HG02981 (cell line): ENCODE measurements around the gene MYLK.

Experiments
- ATAC-seq: cut with Tn5 transposase; IDR thresholded peaks from one replicate; pipeline ENCODE4 v1.9.1; 2021; ENCODE audit warnings: mild to moderate bottlenecking, moderate library complexity; ENCODE audit not compliant: unreplicated experiment

The MYLK gene

DNA sequence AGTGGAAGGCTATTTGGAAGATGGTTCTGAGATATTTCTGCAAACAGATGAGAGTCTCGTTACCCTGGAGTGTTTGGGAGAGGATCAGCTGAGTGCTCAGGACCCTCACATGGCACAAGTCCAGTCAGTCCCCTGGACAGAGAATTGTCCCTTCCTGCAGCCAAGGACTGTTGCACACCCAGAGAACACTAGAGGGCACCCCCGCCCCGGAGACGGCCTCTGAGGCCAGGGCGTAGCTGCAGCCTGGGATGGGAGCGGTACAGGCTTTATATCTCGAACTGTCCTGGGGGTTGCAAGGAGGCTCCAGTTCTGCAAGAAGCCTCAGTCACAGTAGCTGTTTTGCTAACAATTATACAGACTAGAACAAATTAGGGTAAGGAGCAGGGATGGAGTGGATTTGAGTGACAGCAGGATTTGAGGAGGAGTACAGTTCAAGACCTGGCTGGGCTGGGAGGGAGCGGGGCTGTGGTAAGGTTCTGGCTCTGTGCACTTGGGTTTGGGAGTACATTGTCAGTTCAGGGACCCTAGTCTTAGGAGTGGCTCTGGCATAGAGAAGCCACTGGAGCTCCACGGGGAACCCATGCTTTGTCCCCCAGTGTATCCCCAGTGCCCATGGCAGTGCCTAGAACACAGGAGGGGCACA lies 231.7 kb downstream of the MYLK start:
- no peak for ATAC-seq

DNA sequence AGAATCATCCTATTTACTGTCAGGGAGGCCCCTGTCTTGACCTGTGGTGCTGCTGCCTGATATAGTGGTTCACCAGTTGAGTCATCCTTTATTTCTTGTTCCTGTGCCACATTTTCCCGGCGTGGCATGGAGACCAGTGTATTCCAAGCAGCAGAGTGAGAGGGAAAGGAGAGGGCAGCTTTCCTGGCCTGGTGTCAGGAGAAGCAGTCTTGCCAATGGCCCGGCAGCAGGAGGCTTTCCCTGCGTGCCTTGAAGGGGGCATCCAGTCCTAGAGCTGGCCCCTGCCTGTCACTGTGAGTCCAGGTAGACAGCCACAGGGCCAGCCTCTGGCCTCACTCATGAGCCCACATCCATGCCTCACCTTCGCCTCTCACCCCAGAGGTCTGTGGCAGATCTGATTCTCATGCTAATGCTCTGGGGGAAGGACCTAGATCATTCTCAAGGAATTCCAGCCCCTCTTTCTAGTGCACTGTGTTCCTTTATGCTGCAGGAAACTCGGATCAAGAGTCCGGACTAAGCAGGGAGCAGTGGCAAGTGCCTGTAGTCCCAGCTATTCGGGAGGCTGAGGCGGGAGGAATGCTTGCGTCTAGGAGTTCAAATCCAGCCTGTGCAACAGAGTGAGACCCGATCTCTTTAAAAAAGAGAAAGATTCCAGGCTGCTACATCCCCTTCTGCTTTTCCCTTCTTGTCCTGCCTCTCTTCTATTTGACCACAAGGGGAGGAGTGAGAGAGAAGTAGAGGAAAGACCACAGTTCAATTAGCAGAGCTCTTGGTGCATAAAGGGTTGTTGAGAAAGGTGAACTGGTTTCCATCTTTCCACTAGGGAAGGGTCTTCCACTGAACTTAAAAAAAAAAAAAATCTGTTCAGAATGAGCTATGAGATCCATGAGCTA lies 232.4 kb downstream of the MYLK start:
- ATAC-seq, result no peak

DNA sequence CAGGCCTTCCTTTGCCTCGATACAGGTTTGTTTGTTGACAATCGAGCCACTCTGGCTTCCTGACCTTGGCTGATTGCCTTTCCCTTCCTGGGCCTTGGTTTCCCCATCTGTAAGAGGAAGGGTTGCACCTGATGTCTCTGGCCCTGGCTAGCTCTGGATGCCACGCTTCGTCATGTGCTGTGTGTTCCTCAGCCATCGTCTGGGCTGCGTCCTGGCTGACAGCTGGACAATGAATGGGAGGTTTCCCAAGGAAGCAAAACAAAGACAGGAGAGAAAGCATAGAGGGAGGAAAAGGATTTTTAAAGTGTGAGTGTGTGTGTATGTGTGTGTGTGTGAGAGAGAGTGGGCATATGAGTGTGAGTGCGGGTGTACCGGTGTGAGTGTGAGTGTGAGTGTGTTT lies 234.0 kb downstream of the MYLK start:
- no peak for ATAC-seq

DNA sequence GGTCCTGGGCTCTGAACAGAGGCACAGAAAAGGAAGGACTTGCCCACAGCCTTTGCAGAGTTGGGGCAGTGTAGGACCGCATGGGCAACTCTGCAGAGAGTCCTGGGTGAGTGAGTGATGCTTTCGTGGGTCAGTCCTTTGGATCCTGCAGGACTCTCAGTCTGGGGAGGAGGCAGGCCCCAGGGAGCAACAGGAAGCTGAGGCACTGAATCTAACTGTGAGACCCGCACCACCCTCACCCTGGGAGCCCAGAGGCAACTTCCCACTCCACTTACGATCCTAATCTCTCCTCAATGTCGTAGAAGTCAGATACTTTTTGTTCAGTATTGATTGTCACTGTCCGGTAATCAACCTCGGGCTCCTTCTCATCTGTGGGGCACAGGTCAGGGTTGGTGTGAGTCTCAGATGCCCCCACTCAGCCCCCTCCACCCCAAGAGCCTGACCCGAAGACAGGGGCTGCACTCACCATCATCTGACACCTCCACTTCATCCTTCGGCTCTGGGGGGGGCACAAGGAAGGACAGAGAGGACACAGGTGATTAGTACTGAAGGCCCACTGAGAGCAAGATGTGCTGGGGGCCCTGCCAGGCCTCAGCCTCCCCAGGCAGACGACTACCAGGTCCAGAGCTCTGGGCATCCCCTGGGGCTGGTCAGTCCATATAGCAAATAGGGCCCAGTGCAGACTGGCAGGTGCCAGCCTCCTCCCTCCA lies 235.3 kb downstream of the MYLK start:
- ATAC-seq, result no peak

DNA sequence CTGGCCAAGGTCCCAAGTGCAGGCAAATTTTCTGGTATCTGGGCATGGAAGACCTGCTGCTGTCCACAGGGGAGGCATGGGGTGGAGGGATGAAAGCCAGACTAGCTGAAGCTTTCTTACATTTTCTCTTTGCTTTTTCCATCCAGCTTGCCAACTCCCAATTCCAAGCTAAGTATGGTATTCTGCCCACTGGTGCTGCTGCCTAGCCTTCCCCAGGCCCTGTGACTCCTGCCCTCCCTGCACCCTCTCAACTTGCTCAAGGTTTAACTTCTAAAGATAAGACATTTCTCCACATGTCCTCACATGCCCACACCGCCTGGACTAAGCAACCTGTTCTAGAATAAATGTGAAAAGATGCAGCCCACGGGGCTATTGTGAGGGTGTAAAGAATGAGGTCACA lies 239.8 kb downstream of the MYLK start:
- no peak for ATAC-seq

DNA sequence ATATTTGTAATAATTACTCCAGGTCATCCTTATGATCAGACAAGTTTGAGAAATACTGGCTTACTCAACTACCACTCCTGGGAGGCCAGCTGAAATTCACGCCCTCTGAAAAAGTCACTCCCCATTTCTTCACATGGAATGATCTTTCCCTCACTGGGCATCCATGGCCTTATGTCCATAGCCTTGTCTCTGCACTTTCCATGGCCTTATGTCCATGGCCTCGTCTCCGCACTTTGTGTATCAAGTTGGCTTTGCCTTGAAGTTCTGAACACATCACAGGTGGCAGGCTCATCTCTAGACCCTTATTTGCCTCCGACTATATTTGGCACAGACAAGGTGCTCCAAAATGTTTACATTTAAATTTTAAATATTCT lies 241.2 kb downstream of the MYLK start:
- ATAC-seq, result no peak

DNA sequence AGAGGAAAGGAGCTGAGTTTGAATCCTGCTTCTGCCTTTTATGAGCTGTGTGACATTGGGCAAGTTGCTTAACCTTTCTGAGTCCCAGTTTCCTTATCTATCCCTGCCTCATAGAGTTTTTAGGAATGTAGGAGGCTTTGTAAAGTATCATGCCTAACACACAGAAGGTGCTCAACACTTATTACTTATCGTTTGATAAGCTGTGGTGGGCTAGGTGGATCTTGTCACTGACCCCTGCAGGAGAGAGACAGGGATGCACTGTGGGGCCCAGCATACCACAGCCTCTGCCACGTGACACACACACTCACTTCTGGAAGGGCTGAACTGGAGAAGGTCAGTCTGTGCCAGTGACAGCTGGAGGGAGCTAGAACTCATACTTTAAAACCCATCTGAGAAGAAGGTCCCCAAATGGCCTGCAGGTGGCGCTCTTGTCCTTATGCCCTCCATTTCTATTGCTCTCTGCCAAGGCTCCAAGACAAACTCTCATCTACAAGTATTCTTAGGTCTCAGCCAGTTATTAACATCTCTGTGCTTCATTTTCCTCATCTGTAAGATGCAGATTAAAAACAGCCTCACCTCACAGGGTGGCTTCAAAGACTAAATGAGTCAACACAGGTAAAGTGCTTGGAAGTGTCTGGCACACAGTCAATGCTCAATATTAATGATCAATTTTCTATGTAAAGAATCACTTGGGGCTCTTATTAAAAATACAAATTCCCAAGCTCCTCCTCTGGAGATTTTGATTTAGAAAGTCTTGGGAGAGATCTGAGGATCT lies 241.8 kb downstream of the MYLK start:
- ATAC-seq, result peak; percentile 88

DNA sequence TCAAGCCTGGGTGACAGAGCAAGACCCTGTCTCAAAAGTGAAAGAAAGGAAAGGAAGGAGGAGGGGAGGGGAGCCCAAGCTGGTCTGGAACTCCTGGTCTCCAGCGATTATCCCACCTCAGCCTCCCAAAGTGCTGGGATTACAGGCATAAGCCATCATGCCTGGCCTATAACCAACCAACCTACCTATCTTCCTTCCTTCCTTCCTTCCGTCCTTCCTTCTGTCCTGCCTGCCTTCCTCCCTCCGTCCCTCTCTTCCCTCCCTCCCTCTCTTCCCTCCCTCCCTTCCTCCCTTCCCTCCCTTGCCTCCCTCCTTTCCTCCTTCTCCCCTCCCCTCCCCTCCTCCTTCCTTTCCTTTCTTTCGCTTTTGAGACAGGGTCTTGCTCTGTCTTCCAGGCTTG lies 242.6 kb downstream of the MYLK start:
- ATAC-seq, result no peak

DNA sequence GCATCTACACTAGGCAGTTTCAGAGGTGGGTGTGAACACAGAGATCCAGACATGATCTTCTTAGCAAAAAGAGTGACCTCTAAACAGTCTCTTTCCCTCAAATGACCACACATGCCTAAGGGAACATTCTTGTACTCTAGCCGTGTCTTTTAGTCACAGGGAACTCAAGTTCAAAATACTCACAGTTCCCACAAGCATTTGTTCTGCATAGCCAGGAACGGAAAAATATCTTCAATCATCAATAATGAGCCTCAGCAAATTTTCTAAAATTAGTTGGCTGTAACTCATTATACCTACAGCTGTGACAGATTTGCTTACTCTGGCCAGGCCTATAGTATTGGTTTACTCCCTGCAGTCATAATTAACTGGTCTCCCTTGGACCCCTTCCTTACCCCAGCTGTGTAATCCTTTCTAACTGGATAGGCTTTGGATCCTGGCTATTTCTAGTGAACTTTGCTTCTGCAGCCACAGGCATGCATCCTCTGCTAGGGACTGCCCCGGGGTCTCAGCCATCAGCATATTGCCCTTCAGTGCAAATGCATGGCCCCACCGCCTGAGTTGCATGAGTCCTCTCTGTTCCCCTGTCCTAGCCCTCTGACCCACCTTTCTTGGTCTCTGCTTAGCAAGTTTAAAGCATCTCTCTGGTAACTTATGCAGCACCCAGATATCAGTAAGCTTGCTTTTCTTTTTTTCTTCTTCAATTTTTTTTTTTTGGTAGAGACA lies 243.2 kb downstream of the MYLK start:
- no peak for ATAC-seq

DNA sequence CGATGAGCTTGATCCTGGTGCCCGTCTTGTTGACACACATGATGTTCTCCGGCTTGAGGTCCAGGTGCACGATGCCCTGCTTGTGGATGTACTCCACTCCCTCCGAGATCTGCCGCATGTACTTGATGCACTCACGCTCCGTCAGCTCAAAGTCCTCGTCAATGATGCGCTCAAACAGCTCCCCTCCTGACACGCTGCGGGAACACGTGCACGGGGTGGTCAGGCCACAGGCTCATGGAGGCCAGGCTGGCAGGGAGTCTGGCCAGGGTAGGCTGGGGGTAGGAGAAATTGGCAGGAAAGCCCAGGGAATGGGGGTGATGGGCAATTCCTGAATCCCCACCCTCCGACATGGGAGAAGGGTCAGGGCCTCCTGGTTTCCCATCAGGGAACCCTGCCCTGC lies 243.8 kb downstream of the MYLK start:
- ATAC-seq, result no peak

DNA sequence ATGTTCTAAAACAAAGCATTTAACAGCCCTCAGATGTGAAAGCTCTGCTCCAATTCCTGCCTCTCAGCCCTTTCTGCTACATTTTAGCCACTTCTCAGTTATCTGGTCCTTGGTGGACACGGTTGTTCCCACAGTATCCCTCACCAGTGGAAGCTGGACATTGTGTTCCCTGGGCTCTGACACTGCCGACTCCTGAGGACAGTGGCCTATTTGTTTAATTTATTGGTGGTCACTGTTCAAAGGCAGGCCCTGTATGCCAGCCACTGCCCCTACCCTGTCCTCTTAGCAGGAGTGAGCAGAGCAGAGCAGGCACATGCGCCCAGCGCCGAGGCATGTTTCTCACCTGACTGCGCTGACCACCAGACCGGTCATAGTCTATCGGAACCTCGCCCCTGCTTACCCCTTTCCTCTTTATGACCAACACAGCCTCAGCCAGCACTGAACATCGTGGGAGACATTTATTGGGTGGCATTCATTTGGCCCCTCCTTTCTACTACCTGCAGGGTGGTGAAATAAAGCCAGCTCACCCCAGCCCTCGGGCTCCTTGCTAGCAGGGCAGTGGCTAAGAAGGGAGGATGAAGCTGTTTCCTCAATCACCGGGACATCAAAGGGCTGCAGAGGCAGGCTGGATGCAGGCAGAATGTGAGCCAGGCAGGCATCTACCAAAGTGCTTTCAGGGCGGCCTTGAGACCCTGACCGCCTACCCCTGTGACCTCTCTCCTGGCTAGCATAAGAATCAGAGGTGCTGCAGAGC lies 245.0 kb downstream of the MYLK start:
- ATAC-seq, result no peak

DNA sequence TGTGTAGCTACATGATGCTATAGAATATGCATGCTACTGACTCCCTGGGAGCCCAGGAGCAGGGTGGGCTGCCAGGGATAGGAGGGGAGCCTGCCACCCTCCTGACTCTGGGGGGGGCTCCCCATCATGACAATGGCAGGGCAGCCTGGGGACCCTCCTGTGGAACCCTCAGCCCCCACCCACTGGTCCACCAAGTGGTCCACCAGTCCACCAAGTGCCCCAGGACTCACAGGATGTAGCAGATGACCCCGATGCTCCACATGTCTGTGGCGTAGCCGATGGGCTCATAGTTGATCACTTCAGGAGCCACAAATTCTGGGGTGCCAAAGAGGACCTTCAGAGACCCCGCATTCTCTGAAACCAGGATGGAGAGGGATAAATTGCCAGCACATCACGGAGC lies 246.3 kb downstream of the MYLK start:
- ATAC-seq, result no peak

DNA sequence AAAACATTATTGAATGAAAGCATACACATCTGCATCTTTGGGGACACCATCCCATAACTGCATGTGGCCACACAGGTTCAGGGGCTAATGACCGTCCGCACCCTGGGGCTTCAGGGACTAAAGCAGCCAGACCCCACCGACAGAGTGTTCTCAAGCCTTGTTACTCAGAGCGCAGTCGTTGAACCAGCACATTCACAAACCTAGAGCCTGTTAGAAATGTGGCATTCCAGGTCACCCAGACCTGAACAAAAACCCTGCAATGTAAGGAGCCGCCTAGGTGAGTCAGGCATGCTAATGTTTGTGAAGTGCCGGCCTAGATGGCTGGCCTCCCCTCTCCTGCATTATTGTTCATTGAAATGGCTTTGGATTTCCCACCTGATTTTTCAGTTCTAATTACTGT lies 247.0 kb downstream of the MYLK start:
- no peak for ATAC-seq

DNA sequence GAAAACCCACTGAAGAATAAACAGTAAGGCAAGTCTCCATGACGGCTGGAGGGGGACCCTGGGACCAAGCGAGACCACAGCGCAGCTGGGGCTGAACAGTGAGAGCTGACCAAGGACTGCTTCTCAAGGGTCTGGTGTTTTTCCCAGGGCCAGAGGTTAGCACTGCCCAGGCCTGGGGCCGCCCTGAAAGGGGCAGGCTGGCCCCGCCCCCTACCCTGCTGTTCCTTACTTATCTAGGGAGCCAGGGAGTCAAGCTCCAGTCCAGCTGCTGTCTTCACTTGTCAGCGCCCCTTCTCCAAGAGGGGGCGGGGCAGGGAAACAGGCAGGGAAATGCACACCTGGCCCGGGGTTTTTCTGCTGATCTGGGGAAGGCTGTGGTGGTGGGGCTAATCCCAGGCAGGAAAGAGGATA lies 247.7 kb downstream of the MYLK start:
- ATAC-seq, result no peak

DNA sequence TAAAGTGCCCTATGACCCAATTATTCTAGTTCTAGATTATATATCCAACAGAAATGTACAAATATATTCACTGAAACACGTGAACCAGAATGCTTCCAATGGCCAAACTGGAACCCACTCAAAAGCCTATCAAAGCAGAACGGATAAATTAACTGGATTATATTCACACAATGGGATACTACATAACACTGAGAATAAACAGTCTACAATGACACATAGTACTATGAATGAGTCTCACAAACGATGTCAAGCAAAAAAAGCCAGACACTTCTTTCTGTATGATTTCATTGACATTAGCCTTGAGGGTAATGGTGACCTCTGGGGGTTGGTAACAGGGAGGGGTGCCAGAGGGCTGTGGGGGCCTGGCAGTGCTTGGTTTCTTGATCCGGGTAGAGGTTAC lies 248.4 kb downstream of the MYLK start:
- no peak for ATAC-seq

DNA sequence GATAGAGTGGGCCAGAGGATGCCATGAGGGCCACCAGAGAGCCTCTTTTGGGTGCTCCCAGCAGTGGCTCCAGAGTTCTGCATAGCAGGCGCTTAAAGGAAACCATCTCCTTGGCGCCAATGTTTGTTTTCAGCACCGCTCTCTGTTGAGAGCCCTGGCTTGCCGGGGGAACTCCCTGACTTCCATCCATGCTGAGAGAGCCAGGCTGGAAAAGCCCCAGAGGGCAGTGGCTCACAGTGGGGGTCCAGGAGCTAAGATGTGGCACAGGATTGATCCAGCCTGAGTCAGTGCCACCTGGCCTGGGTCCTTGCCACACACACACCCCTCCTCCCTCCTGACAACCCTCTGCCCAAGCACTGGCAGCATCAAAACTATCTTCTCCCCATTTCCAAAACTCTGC lies 248.9 kb downstream of the MYLK start:
- no peak for ATAC-seq

DNA sequence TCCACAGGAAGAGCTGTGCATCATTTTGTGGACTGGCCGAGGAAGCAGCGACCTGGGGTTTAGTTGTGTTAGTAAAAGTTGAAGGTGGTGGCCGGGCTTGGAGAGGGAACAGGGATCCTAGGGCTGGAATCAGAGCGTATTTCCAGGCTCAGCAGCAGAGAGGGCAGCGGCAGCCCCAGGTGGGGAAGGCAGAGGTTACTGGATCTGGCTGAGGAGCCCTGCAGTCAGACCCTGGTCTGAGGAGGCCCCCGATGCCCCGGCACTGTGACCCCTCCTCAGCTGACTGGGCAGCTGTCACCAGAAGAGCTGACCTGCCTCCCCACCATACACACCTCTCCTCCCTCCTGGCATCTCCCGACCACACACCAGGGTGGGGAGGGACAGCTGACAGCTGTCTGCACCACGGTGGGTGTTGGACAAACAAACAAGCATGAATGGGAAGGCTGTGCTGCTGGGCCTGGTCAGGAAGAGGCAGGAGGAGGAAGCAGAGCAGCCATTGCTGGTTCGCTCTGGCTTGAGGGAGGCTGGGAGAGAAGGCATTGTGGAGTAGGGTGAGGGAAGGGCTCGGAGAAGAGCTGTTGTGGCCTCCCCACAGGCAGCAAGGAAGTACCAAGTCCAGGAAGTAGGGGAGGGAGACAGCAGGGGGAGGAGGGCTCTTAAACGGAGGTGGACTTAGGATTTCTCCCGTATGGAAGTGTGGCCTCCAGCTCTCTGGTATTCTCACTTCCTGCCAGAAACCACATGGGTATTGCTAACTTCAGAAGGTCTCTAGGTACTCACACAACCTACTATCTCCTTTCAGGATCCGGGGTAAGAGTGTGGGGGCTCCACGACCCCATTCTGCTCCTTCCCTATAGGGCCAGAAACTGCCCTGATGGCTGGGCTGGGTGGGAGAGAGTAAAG lies 249.7 kb downstream of the MYLK start:
- no peak for ATAC-seq

DNA sequence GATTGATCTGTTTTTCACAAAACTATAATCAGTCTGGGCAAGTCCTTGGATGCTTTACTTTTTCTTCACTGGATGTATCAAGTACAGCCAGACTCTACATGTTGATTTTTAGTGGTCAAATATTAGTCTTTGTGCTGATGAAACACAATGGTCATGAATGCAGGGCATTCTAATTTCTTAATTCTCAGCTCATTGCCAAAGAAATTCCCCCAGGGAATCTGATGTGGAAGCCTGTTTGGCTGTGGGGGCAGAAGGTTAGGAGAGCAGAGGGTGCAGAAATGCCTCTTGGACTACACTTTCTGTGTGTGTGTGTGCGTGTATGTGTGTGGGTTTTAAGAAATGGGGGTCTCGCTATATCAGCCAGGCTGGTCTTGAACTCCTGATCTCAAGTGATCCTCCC lies 250.6 kb downstream of the MYLK start:
- no peak for ATAC-seq

DNA sequence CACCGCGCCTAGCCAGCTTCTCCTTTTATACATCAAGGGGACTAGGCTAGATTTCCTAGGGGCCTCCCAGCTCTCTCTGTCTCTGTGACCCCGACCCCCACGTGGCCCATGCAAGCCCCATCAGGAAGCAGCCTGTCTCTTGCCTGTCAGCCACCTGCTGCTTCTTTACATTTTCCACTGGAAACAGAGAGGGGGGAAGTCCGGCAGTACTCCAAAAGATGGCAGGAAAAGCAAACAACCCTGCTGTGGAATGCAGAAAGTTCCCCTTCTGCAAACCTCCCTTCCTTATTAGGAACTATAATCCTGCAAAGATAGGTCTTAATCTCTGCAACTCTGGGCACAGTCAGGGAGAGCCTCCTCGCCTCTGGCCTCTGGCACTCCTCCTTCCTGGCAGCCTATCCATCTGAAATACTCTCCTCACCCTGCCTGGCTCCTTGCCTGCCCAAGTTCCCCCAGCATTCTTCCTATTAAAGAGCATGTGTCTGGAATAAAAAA lies 251.9 kb downstream of the MYLK start:
- ATAC-seq, result no peak
